Spleen (tissue), 7 donors: ENCODE data around the gene RHCE.

Experiments used
- CTCF ChIP-seq, 11 experiments: fragments of 200-600 bp in 7 of 11; fragments of 450-650 bp in 4 of 11; sonication (generic) in 4 of 11; IDR thresholded peaks in 8 of 11; conservative IDR thresholded peaks in 3 of 11; 1 replicate in 7 of 11; 2 replicates in 4 of 11; pipeline versions ENCODE4 v1.4.0 to v1.8.0; 2016 to 2021; ENCODE audit warnings: antibody characterized with exemption in 11 of 11, inconsistent platforms in 4 of 11, mild to moderate bottlenecking in 1 of 11
- POLR2A ChIP-seq, 3 donors: fragments of 450-650 bp; IDR thresholded peaks; one replicate each; pipeline ENCODE4 v1.5.1; 2017; ENCODE audit warnings: antibody characterized with exemption in 3 of 3, mild to moderate bottlenecking in 1 of 3
- donor health status: DM: no; HTN: no; CAD: no; lungs with moderate emphysema.
- donor health status: DM: no; HTN: no; CAD: no.
- donor health status: DM: no; HTN: no; CAD: no.

- TF ChIP-seq POLR2A (IDR thresholded peaks at IDR 0.05), result no peak
- no peak for TF ChIP-seq CTCF (IDR thresholded peaks at IDR 0.05 in 8 of 11, conservative IDR thresholded peaks at IDR 0.05 in 3 of 11)
These were observed 11.5 kb upstream of the RHCE start for GRCh38 chr1:25431955-25432719.
